Stomach (tissue), 9 donors: Measurements from ENCODE around the gene EHD4. TPM values are rescaled to one million over a fixed set of nuclear protein-coding genes. Genes with fewer than 3 reads are reported as not detected.
A peak's percentile ranks its signal among the peaks of the same experiment; 100 is the strongest.

Experiments
- DNase-seq, 2 donors: peaks; one replicate each; pipeline versions ENCODE4 v3.0.0 to v3.0.0-alpha.2; 2013 to 2019
- H3K27ac ChIP-seq, 5 donors: fragments of 200-600 bp in 4 of 5; sonication (generic) in 4 of 5; one replicate each; pipeline ENCODE4 v1.5.1; 2013 to 2019; ENCODE audit warnings: mild to moderate bottlenecking in 1 of 5, moderate library complexity in 1 of 5
- H3K27me3 ChIP-seq, 3 donors: fragments of 200-600 bp; sonication (generic); one replicate each; pipeline ENCODE4 v1.5.1; 2017 to 2019; ENCODE audit warnings: mixed run types in 1 of 3
- H3K36me3 ChIP-seq, 4 donors: fragments of 200-600 bp; sonication (generic); 1 replicate in 3 of 4; 2 replicates in 1 of 4; pipeline ENCODE4 v1.5.1; 2016 to 2019
- H3K4me1 ChIP-seq, 4 donors: fragments of 200-600 bp; sonication (generic); one replicate each; pipeline ENCODE4 v1.5.1; 2016 to 2019
- H3K4me3 ChIP-seq, 4 donors: fragments of 200-600 bp; sonication (generic) in 3 of 4; one replicate each; pipeline ENCODE4 v1.5.1; 2016 to 2019; ENCODE audit warnings: mild to moderate bottlenecking in 1 of 4
- H3K9me3 ChIP-seq, 4 donors: fragments of 200-600 bp; sonication (generic); one replicate each; pipeline ENCODE4 v1.5.1; 2016 to 2019
- CTCF ChIP-seq, 7 experiments: fragments of 450-650 bp in 4 of 7; fragments of 200-600 bp in 3 of 7; sonication (generic) in 3 of 7; IDR thresholded peaks; one replicate each; pipeline ENCODE4 v1.5.1; 2016 to 2019; ENCODE audit warnings: antibody characterized with exemption in 7 of 7, control low read depth in 2 of 7, mild to moderate bottlenecking in 1 of 7
- EP300 ChIP-seq: sonication (generic); formaldehyde crosslinking; IDR thresholded peaks from one replicate; pipeline ENCODE4 v1.6.1; 2017; ENCODE audit warnings: antibody characterized with exemption
- POLR2A ChIP-seq, 4 donors: fragments of 450-650 bp; IDR thresholded peaks; one replicate each; pipeline ENCODE4 v1.6.1; 2016; ENCODE audit warnings: antibody characterized with exemption in 4 of 4, control low read depth in 2 of 4, mild to moderate bottlenecking in 1 of 4, moderate library complexity in 1 of 4
- POLR2AphosphoS5 ChIP-seq, 3 donors: sonication (generic); formaldehyde crosslinking; IDR thresholded peaks; one replicate each; pipeline ENCODE4 v1.6.1; 2016; ENCODE audit warnings: antibody characterized with exemption in 3 of 3
- WGBS, 5 donors: extraction: QIAGEN DNeasy Blood & Tissue Kit in 3 of 5; methylation state at CpG; one replicate each; pipeline versions ENCODE4 v1.1.5 to v1.1.7; 2013 to 2018; 5-methylcytosine and 5-hydroxymethylcytosine counted together
- intact Hi-C: fragments of 100-400 bp; cut with DNase I; formaldehyde crosslinking; loops from one replicate; pipeline ENCODE4 v1.15.1; 2023; ENCODE audit warnings: low total_unique reads
- polyA plus RNA-seq, 3 donors: library from polyadenylated mRNA; stranded (reverse); fragments of 200-250 nt; gene quantifications; one replicate each; pipeline ENCODE4 v1.2.3, GENCODE V29; 2013
- total RNA-seq, 5 donors: library from RNA; depleted of rRNA; stranded (reverse); fragments of >200 nt; gene quantifications; one replicate each; pipeline versions ENCODE4 v1.1.0 to v1.2.3, GENCODE V29; 2014 to 2016
- donor health status: healthy with polysubstance abuse.
- donor health status: Bipolar disorder and iron deficiency.
- donor health status: healthy.

The EHD4 gene
- total and polyA plus RNA-seq, 8 donors = 5.8 to 86.4 (median 16.2) TPM

- no peak overlapping the region for H3K4me3 ChIP-seq
- H3K9me3 ChIP-seq = no peaks in the 10 kb centered on the region
- no peak overlapping the region for H3K27ac ChIP-seq
- TF ChIP-seq CTCF (IDR thresholded peaks at IDR 0.05) = no peak
- TF ChIP-seq EP300 = no peak
- no peak for TF ChIP-seq POLR2A (IDR thresholded peaks at IDR 0.05)
- no peak for TF ChIP-seq POLR2AphosphoS5 (IDR thresholded peaks at IDR 0.05)
- WGBS, 5 donors = 97 to 100% (median 98%) methylated on average over 3 to 5 of the region's 5 CpGs
- peaks cover 14 to 72% (median 46%) of the 10 kb centered on the region in 4 donors for H3K36me3 ChIP-seq
- H3K4me1 ChIP-seq = peaks cover 13 to 41% (median 26%) of the 10 kb centered on the region in 4 donors
- DNase-seq = no peak
- intact Hi-C loops = no loop called here
- no peaks in the 10 kb centered on the region for H3K27me3 ChIP-seq
Measured at GRCh38 chr15:41906608-41907007, 65.7 kb downstream of the EHD4 start.

DNA sequence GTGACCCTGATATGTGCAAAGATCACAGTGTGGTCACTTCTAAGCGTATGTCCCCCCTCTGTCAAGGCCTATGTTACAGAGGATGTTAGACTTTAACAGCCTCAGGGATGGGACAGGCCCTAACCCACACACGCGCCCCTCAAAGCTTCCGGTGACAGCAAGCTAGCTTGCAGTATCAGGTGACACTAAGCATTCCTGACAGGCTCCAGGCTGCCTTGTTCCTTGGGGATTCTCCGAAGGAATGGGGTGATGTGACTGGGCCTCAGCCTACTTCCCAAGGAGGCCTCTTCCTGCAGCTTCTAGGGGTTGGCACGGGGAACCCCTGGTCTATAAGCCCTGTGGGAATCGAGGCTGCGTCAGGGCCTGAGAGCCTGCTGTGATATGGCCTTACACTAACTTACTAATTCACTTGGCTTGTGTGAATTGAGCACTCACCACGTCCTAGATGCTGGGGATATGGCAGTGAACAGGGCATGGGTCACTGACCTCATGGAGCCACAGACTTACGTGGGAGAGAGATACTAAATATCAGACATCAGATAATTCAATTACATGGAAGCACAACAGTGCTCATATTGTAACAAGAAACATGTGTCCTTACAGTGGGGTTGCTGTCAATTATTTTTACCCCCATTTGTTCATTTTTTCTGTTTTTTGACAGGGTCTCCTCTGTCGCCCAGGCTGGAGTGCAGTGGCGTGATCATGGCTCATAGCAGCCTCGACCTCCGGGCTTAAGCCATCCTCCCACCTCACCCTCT, 67.1 kb downstream of the EHD4 start:
- H3K9me3 ChIP-seq = no peaks in the 10 kb centered on the region
- H3K4me3 ChIP-seq = no peak overlapping the region
- peak overlapping the region in 1 of 5 donors; percentile 9 for H3K27ac ChIP-seq
- intact Hi-C loops = no loop called here
- no peak for TF ChIP-seq CTCF (IDR thresholded peaks at IDR 0.05)
- peaks cover 21 to 84% (median 57%) of the 10 kb centered on the region in 4 donors for H3K36me3 ChIP-seq
- H3K27me3 ChIP-seq = no peaks in the 10 kb centered on the region
- DNase-seq = no peak
- peaks cover 12 to 38% (median 23%) of the 10 kb centered on the region in 4 donors for H3K4me1 ChIP-seq
- WGBS, 5 donors = 89 to 93% (median 91%) methylated on average over 12 to 14 of the region's 14 CpGs

- DNase-seq = peak; percentile 67 to 90
- 17 to 24% (median 23%) methylated on average over 5 to 6 of the region's 6 CpGs for WGBS, 5 donors
- intact Hi-C loops = no loop called here
- Histone ChIP-seq H3K4me1 (peaks cover 9 to 32% (median 19%) of the 10 kb centered on the region in 4 donors), H3K4me3 (no peak overlapping the region), H3K27ac (peak overlapping the region in 1 of 5 donors; percentile 9), H3K27me3 (no peaks in the 10 kb centered on the region), H3K36me3 (peaks cover 20 to 84% (median 60%) of the 10 kb centered on the region in 4 donors), H3K9me3 (no peaks in the 10 kb centered on the region)
- TF ChIP-seq POLR2A (IDR thresholded peaks at IDR 0.05) (no peak), EP300 (no peak), POLR2AphosphoS5 (IDR thresholded peaks at IDR 0.05) (peak in 1 of 3 donors; percentile 65), CTCF (IDR thresholded peaks at IDR 0.05) (peak in 5 of 7 experiments; percentile 51 to 82 (median 75))
Measured at GRCh38 chr15:41904541-41905005, 67.8 kb downstream of the EHD4 start.

DNA sequence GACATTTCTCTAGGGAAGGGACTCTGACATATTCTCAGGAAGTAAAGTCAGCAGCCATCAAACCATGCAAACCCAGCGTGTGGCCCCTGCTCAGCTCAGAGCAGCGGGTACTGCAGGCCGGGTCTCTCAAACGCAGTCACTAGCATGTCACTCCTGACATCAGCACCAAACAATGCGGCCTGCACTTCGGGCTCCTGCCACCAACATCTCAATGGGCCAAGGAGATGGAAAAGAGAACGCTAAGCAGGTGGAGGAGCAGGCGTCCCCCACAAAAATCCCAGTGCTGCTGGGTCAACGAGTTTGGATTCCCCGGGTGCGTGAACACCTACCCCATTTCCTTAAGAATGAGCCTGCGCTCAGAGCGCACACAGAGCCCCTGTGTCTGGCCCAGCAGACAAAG, 68.6 kb downstream of the EHD4 start:
- 87 to 95% (median 94%) methylated on average over 12 to 13 of the region's 13 CpGs for WGBS, 5 donors
- H3K4me3 ChIP-seq = no peak overlapping the region
- TF ChIP-seq POLR2A (IDR thresholded peaks at IDR 0.05) (no peak), CTCF (IDR thresholded peaks at IDR 0.05) (no peak), EP300 (no peak), POLR2AphosphoS5 (IDR thresholded peaks at IDR 0.05) (no peak)
- intact Hi-C loops = no loop called here
- no peak overlapping the region for H3K27ac ChIP-seq
- H3K4me1 ChIP-seq = peaks cover 1 to 24% (median 12%) of the 10 kb centered on the region in 4 donors
- no peaks in the 10 kb centered on the region for H3K9me3 ChIP-seq
- H3K36me3 ChIP-seq = peaks cover 13 to 84% (median 60%) of the 10 kb centered on the region in 4 donors
- no peak for DNase-seq
- no peaks in the 10 kb centered on the region for H3K27me3 ChIP-seq
